Measurements from ENCODE around the gene KCP.

GRCh38 chr7:128904381-128905197 is 5.9 kb downstream of the KCP start:
- TF ChIP-seq CTCF (conservative IDR thresholded peaks at IDR 0.05; ENCODE audit: low read length) = peak; percentile 90
- no peak for TF ChIP-seq EZH2phosphoT487 (IDR thresholded peaks at IDR 0.05; ENCODE audit: borderline replicate concordance, low read depth, low read length)
